GM12872 (cell line): ENCODE measurements around the gene HSD17B14.

Experiments used
- TF ChIP-seq, protein P1 (sequence below): IDR thresholded peaks from 3 replicates; pipeline ENCODE4 v1.5.1; 2011; ENCODE audit warnings: low read depth, mild to moderate bottlenecking, low read length, moderate library complexity; ENCODE audit not compliant: insufficient read depth

Gene HSD17B14

GRCh38 chr19:48867746-48868113, 31.4 kb upstream of the HSD17B14 start:
- TF ChIP-seq, protein P1, sequence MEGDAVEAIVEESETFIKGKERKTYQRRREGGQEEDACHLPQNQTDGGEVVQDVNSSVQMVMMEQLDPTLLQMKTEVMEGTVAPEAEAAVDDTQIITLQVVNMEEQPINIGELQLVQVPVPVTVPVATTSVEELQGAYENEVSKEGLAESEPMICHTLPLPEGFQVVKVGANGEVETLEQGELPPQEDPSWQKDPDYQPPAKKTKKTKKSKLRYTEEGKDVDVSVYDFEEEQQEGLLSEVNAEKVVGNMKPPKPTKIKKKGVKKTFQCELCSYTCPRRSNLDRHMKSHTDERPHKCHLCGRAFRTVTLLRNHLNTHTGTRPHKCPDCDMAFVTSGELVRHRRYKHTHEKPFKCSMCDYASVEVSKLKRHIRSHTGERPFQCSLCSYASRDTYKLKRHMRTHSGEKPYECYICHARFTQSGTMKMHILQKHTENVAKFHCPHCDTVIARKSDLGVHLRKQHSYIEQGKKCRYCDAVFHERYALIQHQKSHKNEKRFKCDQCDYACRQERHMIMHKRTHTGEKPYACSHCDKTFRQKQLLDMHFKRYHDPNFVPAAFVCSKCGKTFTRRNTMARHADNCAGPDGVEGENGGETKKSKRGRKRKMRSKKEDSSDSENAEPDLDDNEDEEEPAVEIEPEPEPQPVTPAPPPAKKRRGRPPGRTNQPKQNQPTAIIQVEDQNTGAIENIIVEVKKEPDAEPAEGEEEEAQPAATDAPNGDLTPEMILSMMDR = no peak

DNA sequence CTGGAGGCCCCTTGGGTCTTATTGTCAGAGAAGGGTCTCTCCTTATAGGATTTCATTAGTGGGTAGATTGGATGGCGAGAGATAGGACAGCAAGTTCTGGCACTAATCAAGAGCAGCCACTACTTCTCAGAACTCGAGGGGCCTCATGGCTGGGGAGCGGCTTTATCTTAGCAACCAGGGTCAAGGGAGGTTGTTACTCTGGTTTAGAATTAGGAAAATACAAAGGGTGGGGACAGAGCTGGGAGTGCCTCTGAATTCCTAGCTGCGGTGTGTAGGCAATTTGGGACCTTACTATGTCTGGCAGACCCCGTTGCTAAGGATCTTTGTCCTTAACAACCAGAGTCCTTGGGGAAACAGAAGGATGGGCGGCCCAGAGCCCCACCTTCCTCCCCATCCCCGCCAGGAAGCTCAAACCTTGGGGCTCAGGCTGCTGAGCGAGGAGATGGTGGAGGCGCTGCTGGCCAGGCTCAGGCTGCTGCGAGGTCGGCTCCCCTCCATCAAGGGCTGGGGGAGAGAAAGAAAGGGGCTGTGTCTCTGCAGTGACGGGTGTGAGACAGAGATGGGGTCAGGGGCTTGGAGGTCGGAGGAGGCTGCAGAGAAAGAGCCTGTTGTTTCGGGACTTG, 30.9 kb upstream of the HSD17B14 start:
- TF ChIP-seq, protein P1 = no peak

- TF ChIP-seq, protein P1 = no peak
These were observed 30.4 kb upstream of the HSD17B14 start for GRCh38 chr19:48866692-48867091.

DNA sequence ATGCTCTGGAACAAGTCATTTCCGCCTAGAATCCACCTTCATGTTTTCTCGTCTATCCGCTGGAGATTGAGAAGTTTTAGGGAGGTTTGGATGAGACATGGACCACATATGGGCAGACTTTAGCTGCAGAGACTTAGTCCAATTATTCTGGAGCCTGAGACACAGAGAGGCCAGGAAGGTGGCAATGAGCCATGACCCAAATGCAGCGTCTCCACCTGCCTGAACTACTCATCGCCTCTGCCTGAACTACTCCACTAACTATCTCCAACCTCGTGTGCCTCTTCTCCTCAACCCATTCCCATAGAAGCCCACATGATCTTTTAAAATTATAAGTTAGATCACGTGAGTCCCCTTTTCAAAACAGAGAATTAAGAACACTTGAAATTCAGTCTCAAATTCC, 26.5 kb upstream of the HSD17B14 start:
- TF ChIP-seq, protein P1 = no peak

DNA sequence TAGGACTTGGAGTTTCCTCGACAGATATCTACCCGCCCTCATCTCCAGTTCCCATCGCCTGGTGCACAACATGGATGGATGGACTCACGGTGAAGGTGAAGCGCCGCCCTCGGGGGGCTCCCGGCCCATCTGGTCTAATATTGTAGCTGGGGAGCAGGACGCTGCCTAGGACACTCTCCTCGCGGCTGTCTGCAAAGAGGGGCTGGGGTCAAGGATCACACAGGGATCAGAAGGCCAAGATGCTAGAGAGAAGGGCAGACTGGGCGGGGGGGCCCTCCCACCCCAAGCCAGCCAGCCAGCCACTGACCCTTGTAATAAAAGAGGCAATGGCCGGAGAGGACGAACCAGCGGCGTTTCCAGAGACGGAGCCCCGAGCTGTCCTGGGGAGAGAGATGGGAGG, 25.0 kb upstream of the HSD17B14 start:
- TF ChIP-seq, protein P1 = no peak

DNA sequence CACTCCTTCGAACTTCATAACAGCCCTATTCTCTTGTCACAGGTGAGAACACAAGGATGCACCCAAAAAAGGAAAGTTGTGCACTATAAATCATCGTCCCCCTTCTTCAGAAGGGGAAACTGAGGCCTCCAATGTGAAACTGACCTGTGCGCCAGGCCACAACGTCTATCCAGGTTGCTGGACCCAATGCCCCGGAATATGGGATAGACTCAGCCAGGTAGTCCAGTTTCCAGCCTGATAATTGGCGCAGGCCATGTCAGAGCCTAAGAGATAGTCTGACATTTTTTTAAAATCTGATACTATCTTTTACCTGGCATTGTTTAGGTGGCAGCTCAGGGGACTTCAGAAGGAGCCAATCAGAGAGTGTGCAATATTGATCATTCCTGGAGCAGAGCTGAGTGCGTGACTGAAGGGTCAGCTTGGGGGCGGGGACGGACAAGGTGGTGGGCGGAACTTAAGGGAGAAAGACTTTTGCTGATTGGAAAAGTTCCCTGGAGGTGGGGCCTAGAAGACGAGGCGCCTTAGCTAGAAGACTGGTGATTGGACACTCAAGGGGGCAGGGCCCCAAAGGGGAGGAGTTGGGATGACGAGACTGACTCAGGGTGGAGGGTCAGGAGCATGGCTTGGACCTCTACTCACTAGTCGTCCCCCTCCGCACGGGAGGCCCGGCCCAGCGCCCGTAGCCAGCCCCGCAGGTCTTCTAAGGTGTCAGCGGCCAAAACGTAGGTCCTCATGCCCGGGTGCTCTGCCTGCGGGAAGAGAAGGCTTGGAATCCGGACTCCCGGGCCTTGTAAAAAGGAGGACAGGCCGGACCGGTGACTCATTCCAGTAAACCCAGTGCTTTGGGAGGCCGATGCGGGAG, 23.7 kb upstream of the HSD17B14 start:
- TF ChIP-seq, protein P1 = no peak

DNA sequence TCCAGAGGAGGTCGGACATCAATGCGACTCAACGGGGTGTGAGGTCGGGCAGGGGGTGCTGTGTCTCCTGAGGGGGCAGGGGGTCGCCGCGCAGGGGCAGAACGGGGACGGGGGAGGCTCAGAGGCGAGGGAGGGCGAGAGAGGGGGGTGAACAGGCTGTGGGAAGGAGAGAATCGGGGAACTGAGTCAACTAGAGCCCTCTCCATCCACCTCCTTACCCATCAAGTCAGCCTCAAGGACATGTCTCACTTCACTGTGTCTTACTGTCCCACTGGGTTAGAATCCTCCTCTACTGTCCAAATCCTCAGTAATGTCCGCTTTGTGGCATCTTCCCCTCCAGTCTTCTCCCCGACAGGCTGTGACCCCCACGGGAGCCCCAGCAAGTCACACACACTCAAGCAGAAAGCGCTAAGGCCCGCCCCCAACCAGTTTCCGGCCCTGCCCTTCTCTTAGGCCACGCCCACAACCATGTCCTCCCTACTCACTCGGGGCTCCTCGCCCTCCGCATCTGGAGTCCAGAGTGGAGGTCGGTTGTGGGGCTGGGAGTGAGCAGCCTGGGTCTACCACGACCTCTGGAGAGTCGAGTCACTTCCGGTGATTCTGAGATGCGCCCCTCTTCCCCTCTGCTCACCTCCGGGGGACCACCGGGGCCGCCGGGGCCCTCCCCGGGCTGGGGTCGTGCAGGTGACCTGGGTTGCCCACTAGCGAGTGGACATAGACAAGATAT, 22.9 kb upstream of the HSD17B14 start:
- TF ChIP-seq, protein P1 = no peak
